HUDEP-2 (cell line): ENCODE data around the gene MDC1.
"Not testable (repeated sequence)": the region's sequence is repeated elsewhere in the genome, so short reads cannot be mapped to it uniquely, and the experiment has no call there.

Source experiments
- DNase-seq, 76 experiments: peaks; one replicate each; lab custom pipeline; 2025; ENCODE audit not compliant: unreplicated experiment in 76 of 76; lab: John Stamatoyannopoulos, UW

The MDC1 gene

DNA sequence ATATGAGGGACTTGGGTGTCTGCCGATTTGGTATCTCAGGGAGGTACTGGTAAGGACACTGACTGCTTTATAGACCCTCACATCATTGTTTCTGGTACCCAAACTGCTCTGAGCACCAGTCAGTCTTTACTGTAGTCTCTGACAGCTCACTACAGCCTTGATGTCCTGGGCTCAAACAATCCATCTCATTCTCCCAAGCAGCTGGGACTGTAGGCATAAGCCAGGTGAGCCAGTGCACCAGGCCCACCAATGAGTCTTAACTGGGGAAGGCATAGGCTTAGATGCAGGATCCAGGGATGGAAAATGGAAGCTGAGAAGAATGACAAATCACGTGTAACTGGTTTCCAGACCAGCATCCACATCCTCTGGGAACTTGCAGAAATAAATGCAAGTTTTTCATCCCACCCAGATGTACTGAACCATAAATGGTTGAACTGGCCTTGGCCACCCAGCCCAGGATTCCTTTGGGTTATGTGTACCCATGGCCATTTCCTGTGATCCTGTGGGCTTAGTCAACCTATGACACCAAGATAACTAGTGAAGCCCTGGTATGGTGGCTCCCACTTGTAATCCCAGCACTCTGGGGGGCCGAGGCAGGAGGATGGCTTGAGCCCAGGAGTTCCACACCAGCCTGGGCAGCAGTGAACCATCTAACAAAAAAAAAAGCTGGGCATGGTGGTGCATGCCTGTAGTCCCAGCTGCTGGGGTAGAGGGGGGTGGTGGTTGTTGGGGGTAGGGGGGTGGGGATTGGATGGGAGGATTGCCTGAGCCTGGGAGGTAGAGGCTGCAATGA, 8.8 kb upstream of the MDC1 start:
- peak in 20 of 76 experiments; percentile 12 to 62 (median 34) for DNase-seq

DNA sequence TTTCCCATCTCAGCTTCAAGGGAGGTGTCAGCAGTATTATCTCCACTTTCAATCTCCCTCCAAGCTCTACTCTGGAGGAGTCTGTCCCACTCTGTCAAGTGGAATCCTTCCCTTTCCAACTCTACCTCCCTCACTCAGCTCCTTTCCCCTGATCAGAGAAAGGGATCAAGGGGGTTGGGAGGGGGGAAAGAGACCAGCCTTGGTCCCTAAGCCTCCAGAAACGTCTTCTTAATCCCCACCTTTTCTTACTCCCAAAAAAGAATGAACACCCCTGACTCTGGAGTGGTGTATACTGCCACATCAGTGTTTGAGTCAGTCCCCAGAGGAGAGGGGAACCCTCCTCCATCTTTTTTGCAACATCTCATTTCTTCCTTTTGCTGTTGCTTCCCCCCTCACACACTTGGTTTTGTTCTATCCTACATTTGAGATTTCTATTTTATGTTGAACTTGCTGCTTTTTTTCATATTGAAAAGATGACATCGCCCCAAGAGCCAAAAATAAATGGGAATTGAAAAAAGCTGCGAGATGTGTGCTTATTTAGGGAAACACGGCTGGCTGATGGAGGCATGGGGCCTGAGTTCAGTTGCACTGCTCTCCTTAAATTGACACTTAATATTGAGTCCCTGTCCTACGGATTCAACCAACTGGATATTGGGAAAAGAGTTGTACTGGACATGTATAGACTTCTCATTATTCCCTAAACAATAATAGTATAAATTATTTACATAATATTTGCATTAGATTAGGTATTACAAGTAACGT, 8.0 kb upstream of the MDC1 start:
- peak in 2 of 76 experiments; percentile 5 to 8 for DNase-seq

DNA sequence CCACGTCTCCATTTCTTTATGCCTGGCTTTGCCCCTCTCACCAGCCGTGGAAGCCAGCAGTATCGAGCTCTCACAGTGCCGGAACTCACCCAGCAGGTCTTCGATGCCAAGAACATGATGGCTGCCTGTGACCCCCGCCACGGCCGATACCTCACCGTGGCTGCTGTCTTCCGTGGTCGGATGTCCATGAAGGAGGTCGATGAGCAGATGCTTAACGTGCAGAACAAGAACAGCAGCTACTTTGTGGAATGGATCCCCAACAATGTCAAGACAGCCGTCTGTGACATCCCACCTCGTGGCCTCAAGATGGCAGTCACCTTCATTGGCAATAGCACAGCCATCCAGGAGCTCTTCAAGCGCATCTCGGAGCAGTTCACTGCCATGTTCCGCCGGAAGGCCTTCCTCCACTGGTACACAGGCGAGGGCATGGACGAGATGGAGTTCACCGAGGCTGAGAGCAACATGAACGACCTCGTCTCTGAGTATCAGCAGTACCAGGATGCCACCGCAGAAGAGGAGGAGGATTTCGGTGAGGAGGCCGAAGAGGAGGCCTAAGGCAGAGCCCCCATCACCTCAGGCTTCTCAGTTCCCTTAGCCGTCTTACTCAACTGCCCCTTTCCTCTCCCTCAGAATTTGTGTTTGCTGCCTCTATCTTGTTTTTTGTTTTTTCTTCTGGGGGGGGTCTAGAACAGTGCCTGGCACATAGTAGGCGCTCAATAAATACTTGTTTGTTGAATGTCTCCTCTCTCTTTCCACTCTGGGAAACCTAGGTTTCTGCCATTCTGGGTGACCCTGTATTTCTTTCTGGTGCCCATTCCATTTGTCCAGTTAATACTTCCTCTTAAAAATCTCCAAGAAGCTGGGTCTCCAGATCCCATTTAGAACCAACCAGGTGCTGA, 7.0 kb upstream of the MDC1 start:
- DNase-seq: not testable (repeated sequence)

DNA sequence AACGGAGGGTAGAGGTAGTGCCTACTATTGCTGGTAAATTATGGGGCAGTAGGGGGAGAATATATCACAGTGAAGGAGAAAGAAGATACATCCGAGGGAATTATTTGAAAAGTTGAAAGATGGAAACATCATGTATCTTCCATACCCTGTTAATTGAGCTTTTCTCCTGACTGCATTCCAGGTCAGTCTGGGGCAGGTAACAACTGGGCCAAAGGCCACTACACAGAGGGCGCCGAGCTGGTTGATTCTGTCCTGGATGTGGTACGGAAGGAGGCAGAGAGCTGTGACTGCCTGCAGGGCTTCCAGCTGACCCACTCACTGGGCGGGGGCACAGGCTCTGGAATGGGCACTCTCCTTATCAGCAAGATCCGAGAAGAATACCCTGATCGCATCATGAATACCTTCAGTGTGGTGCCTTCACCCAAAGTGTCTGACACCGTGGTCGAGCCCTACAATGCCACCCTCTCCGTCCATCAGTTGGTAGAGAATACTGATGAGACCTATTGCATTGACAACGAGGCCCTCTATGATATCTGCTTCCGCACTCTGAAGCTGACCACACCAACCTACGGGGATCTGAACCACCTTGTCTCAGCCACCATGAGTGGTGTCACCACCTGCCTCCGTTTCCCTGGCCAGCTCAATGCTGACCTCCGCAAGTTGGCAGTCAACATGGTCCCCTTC, 6.2 kb upstream of the MDC1 start:
- DNase-seq: not testable (repeated sequence)

DNA sequence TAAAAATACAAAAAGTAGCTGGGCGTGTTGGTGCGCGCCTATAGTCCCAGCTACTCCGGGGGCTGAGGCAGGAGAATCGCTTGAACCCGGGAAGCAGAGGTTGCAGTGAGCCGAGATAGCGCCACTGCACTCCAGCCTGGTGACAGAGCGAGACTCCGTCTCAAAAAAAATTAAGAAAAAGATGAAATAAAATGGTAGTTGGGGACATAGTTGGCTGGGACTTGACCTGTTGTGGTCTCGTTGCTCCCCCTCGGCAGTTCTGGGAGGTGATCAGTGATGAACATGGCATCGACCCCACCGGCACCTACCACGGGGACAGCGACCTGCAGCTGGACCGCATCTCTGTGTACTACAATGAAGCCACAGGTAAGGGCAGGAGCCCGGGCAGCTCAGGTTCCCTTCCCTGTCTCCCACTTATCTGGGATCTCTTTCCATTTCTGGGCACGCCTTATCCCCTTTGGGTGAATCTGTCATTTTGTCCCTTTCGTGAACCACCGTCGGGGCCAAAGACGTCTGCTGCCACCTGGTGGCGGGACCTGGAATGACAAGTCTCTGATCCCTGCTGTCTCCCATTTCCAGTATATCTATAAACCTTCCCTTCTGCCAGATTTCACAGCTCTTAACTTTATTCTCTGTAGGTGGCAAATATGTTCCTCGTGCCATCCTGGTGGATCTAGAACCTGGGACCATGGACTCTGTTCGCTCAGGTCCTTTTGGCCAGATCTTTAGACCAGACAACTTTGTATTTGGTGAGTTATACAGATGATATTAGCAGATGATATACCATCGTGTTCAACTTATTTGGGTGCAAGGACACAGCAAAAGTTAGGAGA, 5.4 kb upstream of the MDC1 start:
- peak in 72 of 76 experiments; percentile 20 to 96 (median 73) for DNase-seq

DNA sequence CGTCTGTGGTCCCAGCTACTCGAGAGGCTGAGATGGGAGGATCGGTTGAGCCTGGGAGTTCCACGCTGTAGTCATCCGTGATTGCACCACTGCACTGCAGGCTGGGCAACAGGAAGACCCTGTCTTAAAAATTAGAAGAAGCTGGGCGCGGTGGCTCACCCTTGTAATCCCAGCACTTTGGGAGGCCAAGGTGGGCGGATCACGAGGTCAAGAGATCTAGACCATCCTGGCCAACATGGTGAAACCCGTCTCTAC, 4.9 kb upstream of the MDC1 start:
- DNase-seq: peak in 3 of 76 experiments; percentile 29 to 39 (median 38)

DNA sequence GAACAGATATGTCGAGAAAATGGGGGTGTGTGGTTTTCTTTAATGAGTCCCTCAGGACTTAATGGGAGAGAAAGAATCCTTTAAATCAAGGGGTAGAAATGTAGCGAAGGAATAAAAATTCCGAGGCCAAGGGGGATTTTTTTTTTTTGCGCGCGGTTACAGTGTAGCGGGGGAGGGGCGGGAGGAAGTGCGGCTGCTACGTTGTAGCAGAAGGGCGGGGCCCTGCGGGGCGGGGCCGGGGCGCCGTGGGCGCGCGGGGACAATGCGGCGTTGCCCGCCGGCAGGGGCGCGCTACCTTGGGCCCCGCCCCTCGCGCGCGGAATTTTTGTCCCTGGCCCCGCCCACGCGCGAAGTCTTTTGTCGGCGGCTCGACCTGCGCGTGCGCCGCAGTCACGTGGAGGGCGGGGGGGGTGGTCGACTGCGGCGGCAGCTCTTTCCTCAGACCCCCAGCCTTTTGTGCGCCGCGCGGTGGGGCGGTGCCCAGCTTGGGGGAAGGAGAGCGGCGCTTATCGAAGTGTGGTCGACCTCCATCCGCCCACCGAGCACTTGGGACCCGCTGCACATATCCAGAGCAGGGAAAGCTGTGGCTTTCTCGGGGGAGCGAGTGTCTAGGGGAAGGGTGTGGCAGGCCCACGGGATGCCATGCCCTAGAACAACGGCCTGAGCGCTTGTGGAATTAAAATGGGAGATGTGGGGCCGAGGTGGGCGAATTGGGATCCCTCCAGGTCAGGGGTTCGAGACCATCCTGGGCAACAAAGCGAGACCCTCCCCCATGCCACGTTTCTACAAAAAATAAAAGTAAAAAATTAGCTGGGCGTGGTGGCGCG, 4.3 kb upstream of the MDC1 start:
- DNase-seq: peak in 73 of 76 experiments; percentile 35 to 97 (median 89)

DNA sequence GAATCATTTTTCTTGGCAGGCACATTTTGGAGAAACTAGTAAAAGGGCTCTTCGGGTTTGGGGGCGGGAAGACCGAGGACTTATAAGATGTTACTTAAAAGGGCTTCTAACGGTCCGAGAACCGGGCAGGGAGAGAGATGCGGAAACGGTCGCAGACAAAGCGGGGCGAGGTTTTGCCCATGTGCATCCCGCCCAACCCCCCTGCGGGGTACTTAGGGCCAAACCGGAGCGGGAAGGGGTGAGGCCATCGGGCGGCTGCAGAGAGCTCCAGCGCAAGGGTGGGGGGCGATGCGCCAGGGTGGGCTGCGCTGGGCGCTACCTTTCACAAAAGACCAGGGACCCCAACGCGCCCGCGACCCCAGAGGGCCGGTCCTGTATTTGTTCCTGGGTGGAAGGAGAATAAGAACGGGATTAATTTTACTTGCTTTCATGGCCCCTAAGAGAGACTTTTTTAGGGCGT, 3.7 kb upstream of the MDC1 start:
- DNase-seq: peak in 70 of 76 experiments; percentile 24 to 84 (median 69)

DNA sequence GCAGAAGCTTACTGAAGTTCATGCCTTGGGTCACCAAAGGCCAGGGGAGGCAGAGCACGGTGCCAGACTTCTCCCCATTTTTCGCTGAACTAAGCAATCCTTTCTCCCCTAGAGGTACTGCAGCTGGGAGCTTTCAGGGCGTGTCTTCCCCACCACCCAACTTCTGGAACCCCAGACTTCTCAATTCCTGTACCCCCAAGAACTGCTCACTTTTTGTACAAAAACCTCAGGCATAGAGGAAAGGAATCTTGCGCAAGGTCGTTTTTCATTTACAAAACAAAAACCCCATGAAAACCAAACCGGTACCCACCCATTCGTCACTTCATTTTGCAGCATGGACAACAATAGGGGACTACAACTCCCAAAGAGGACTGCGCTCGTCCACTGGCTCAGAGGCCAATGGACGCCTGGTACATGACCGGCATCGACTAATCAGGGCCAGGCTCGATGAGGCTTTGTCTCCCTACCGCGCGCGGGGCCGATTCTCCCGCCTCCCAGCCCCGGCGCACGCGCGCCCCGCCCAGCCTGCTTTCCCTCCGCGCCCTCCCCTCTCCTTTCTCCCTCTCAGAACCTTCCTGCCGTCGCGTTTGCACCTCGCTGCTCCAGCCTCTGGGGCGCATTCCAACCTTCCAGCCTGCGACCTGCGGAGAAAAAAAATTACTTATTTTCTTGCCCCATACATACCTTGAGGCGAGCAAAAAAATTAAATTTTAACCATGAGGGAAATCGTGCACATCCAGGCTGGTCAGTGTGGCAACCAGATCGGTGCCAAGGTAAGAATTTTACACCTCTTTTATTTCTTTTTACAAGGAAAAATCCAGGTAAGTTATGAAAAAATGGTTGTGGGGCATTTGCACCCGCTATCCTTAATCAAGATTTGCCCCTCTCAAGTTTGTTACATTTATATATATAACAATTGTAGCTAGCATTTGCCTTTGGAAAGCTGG, 3.0 kb upstream of the MDC1 start, which contains the start of gene TUBB:
TSS of gene TUBB (plus strand) at position 562 of the 947 bp plus-strand sequence. CDS start at position 717, 155 bp downstream.
- peak in 75 of 76 experiments; percentile 66 to 99 (median 97) for DNase-seq

DNA sequence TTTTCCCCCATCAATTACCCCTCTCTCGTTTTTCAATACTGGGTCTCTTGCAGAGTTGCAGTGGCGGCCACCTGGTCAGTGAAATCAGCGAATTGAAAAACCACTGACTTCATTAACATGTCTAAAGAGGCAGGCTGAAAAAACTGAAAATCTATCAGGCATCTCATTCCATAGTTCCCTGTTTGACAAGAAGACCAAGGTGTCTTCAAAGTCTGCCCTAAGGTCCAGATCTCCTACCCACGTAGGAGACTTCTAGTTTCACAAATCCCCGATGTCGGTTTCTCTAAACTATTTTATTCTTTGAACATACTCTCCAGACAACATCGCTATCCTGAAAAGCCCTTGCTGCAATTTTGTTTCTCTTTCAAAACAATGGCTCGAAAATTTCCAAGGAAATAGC, 2.3 kb upstream of the MDC1 start:
- peak in 3 of 76 experiments; percentile 30 to 52 (median 40) for DNase-seq

DNA sequence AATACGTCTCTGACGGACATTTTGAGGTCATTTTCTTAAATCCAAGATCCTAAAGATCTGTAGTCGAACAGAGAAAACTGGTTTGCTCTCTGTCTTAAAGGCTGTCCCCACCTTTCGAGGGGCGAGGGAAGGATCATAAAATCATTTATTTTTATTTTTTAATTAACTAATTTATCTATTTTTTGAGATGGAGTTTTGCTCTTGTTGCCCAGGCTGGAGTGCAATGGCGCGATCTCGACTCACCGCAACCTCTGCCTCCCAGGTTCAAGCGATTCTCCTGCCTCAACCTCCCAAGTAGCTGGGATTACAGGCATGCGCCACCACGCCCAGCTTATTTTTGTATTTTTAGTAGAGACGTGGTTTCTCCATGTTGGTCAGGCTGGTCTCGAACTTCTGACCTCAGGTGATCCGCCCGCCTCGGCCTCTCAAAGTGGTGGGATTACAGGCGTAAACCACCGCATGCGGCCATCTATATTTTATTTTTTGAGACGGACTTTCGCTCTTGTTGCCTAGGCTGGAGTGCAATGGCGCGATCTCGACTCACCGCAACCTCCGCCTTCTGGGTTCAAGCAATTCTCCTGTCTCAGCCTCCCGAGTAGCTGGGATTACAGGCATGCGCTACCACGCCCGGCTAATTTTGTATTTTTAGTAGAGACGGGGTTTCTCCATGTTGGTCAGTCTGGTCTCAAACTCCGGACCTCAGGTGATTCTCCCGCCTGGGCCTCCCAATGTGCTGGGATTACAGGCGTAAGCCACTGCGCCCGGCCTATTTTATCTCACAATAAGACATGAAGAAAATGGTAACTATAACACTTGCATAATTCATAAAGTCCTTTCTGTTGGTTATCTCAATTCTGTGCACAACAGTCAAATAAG, 1.0 kb upstream of the MDC1 start:
- not testable (repeated sequence) for DNase-seq

DNA sequence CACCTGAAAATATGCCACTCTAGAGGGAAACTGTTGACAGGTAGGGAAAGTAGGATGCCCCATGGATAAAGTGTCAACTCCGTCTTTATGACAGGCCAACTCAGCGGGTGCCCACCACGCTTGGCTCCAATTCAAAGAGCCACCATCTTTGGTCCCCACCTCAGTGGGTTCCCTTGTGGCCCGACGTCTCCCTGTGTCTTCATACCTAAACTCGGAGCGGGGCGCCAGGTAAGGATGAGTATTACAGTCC, 277 bp downstream of the MDC1 start:
- DNase-seq: no peak

DNA sequence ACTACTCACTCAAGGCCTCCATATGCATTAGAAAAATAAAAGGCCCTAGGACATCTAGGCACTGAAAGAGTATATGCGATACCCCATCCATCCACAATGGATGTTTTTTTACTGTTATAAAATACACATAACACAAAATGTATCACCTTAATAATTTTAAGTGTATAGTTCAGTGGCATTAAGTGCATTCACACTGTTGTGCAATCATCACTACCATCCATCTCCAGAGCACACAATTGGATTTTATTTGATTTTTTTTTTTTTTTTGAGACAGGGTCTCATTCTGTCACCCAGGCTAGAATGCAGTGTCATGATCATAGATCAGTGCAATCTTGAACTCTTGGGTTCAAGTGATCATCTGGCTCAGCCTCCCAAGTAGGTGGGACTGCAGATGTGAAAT, 2.8 kb downstream of the MDC1 start:
- no peak for DNase-seq

DNA sequence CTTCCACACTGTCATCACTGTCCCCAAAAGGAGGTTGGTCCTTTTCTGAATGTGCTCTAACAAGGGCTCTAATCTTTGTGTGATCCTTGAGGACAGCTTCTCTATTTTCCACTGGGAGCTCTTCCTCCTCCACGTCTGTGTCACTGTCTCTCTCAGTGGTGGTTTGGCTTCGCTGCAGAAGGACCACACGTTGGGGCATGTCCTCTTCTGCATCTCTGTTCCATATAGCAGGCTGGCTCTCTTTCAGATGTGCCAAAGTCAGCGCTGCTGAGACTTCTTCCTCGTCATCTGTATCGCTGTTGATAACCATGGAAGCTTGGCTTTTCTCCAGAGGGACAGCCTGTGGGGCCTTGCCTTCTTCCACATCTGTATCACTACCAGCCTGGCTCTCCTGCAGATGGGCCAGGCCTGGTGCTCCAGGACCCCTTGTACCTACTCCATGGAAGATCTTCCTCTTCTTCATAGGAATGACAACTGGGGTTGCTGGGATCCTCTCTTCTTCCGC, 4.6 kb downstream of the MDC1 start:
- peak in 56 of 76 experiments; percentile 18 to 88 (median 53) for DNase-seq

DNA sequence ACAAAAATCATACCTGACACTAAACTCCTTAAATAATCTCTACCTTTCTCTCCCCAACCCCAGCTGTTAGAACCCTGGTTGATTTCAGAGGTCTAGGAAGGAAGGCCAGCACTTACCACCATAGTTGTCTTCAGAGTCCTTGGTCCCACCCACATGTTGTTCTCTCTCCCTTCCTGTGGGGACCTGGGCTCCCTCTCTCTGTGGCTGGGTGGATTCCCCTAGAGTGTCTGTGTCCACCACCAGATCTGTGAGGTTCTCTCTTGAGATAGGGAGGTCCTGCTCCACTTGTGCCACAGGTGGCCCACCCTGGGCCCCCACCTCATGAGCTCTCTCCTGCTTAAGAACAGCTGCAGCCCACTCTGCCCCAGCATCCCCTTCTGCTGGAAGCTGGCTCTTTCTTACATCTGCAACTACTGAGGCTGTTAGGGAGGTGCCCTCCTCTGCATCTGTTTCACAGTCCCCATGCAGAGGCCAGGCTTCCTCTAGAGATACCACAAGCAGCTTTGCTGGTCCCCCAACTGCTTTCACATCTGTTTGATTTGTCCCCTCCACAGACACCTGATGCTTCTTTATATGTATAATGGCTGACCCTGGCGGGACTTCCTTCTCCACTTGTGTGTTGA, 5.2 kb downstream of the MDC1 start:
- no peak for DNase-seq
